AG04449 (cell line): Measurements from ENCODE around the gene USP50.
A peak's percentile ranks its signal among the peaks of the same experiment; 100 is the strongest.

Source experiments
- CTCF ChIA-PET: fragments of 350-600 bp; formaldehyde crosslinking; extraction: SDS; loops from one replicate; lab custom pipeline; 2021; ENCODE audit warnings: antibody characterized with exemption; lab: Yijun Ruan, JAX
- POLR2A ChIA-PET: fragments of 400-600, 350-600 bp; formaldehyde crosslinking; extraction: SDS; loops from one replicate; lab custom pipeline; 2020; ENCODE audit warnings: antibody characterized with exemption, inconsistent platforms; lab: Yijun Ruan, JAX
- DNase-seq: peaks from one replicate; pipeline ENCODE4 v3.0.0-alpha.2; 2010; ENCODE audit warnings: low read depth, low spot score
- H3K4me3 ChIP-seq: 2 replicates; pipeline ENCODE4 v1.5.1; 2011; ENCODE audit warnings: low read depth, mild to moderate bottlenecking, control low read depth, low read length
- CTCF ChIP-seq: IDR thresholded peaks from one replicate; pipeline ENCODE4 v1.5.1; 2011; ENCODE audit warnings: mild to moderate bottlenecking, moderate library complexity, low read length, control low read depth, inconsistent platforms; ENCODE audit not compliant: insufficient read depth; ENCODE audit errors: missing control alignments

USP50 gene

GRCh38 chr15:50544368-50544767, 2.1 kb downstream of the USP50 start:
- POLR2A ChIA-PET = no interaction called here
- no peak for DNase-seq
- no peak for TF ChIP-seq CTCF

GRCh38 chr15:50543556-50543955, 2.9 kb downstream of the USP50 start:
- no peak overlapping the region for H3K4me3 ChIP-seq
- DNase-seq = no peak
- ChIA-PET CTCF (interaction anchor here (1.2 kb wide), 1 partner anchor 15 kb away, joined by 4 read pairs; no protein-coding TSS in a partner anchor), POLR2A (interaction anchor here (1.2 kb wide), 1 partner anchor 119 kb away, joined by 3 read pairs; the partner anchor contains the start of gene USP8)
- no peak for TF ChIP-seq CTCF

More at GRCh38 chr15:50544368-50544767, 2.1 kb downstream of the USP50 start:
- CTCF ChIA-PET = interaction anchor here (1.2 kb wide), 1 partner anchor 14 kb away, joined by 4 read pairs; no protein-coding TSS in a partner anchor
- H3K4me3 ChIP-seq = no peak overlapping the region

- ChIA-PET CTCF (interaction anchor here (0.6 to 1.0 kb wide), 3 partner anchors 80 to 187 kb away, joined by 3 read pairs; partner anchors contain the start of gene GABPB1), POLR2A (interaction anchor here (0.6 to 1.2 kb wide), 2 partner anchors 110 to 118 kb away, joined by 3 read pairs; partner anchors contain the start of gene USP8)
- no peak overlapping the region for H3K4me3 ChIP-seq
- no peak for TF ChIP-seq CTCF
- peak; percentile 21 for DNase-seq
Measured at GRCh38 chr15:50542887-50543210, 3.6 kb downstream of the USP50 start.

GRCh38 chr15:50531766-50532165, 14.7 kb downstream of the USP50 start:
- CTCF ChIA-PET = no interaction called here

GRCh38 chr15:50531163-50531562, 15.3 kb downstream of the USP50 start:
- DNase-seq = no peak
- TF ChIP-seq CTCF = no peak
- no peak overlapping the region for H3K4me3 ChIP-seq
- ChIA-PET CTCF (no interaction called here), POLR2A (no interaction called here)

More at GRCh38 chr15:50531766-50532165, 14.7 kb downstream of the USP50 start:
- DNase-seq = no peak
- H3K4me3 ChIP-seq = no peak overlapping the region
- no peak for TF ChIP-seq CTCF
- POLR2A ChIA-PET = no interaction called here

- no peak overlapping the region for H3K4me3 ChIP-seq
- ChIA-PET POLR2A (no interaction called here), CTCF (interaction anchor here (1.1 kb wide), 1 partner anchor 12 kb away, joined by 5 read pairs; no protein-coding TSS in a partner anchor)
- no peak for DNase-seq
- TF ChIP-seq CTCF = no peak
Measured at GRCh38 chr15:50523851-50524251, 22.6 kb downstream of the USP50 start.
